ELF-1 (cell line): ENCODE results near the gene INPP4B.
"Not testable (repeated sequence)": the region's sequence is repeated elsewhere in the genome, so short reads cannot be mapped to it uniquely, and the experiment has no call there.

Experiments
- DNase-seq: peaks from one replicate; pipeline ENCODE4 v3.0.0-alpha.2; 2016; ENCODE audit warnings: low read depth, low spot score

INPP4B gene

DNA sequence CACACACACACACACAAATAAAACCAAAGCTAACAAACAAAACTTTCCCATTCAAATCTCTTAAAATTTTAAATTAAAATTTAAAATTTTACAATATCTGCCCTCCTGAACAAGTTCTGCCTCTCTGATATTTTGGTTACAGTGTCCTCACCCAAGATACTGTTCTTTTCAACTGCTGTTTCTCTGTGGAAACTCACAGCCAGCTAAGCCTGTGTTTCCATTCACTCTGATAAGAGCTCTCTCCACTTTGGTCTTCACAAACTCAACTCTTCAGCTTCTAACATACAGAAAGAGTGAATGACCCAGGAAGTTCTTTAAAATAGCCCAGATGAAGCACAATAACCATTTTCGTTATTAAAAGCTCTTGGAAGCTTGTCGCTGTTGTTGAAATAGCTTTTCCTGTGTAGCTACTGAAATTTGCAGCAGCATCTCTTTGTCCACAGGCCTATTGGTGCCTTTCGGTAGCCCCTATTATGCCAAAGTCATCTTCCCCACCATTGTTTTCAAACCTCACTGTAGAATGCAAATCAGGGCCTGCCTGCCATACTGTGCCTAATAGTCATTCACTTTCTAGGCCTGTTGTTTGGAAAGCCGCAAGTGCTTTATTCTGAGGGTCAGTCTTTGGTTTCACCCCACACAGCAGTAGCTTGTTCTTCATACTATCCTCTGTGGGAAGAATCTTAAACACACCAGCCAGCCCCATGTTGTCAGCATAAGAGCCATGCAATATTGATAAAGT lies 19.4 kb downstream of the INPP4B start:
- no peak for DNase-seq

DNA sequence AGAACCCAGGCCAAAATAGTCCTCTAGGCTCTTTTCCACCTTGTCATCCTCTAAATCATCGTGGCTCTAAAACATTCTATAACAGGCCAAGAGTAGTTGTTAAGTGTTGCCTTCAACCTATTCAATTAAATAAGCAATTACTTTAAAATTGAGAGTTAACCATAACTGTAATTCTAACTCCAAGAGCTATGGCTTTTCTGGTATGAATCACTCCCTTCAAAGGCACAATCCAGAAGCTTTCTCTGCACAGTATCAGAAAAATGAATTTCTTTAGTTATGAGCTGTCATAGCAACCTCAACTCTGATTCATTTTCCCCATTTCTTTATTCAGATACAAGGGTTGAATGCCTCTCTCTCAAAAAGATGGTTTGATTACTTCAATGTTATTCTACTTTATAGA lies 21.7 kb downstream of the INPP4B start:
- no peak for DNase-seq

DNA sequence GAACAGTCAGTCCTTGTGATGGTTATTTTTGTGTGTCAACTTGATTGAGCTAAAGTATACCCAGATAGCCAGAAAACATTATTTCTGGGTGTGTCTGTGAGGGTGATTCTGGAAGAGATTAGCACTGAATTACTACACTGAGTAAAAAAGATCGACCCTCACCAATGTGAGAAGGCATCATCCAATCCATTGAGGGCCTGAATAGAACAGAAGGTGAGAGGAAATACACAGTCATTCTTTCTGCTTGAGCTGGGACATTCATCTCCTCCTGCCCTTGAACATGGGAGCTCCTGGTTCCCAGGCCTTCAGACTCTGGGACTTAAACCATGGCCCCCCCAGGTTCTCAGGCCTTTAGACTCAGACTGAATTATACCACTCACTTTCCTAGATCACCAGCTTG lies 22.3 kb downstream of the INPP4B start:
- no peak for DNase-seq

DNA sequence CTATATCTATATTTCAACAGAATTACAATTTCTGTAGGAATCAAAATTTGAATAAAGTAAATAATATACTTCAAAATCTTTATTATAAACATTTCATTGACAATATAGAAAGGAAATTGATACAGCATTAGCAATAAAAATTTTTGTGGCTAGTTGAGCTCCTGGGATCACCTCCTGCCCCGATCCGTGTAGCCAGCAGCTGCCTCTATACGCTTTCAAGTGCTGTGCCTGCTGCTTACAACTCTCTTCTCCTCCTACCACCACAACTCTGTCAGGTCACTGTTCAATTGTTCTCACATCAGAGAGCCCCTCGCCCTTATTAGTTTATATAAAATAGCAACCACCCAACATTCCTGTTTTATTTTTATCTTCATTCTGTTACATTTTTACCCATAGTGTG lies 27.6 kb downstream of the INPP4B start:
- DNase-seq: no peak

DNA sequence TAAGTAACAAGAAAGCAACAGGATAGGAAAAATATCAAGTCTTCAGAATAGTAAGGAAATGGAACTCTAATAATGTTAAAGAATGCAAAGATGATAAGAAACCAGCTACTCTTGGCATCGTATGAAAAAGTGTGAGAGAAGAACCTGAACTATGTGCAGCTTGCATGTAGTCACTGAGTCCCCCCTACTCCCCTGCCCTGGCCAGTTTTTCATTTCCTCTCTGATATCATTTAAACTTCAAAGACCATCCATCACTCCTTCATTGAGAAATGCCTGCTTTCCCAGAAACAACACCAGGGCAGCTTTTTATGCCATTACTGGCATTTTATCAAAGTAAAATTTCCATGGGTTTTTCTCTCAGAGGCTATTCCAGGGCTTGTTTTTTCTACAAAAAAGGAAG lies 28.1 kb downstream of the INPP4B start:
- DNase-seq: no peak

DNA sequence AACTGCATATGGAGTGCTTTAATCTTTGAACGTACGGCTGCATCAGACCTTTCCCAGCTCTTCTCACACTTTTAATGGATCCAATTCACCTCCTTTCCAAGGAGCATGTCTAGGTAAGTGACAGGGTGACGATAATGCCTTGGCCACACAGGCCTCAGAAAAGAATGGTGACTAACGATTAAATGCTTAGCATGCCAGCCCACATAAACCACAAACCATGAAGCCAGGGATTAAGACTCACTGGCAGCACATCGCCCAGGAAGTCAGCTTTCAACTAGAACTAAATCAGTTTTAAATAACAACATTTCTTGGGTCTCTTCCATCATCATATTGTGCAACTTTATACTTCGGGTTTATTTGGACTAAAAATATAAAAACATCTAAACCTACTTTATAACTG lies 28.7 kb downstream of the INPP4B start:
- no peak for DNase-seq

DNA sequence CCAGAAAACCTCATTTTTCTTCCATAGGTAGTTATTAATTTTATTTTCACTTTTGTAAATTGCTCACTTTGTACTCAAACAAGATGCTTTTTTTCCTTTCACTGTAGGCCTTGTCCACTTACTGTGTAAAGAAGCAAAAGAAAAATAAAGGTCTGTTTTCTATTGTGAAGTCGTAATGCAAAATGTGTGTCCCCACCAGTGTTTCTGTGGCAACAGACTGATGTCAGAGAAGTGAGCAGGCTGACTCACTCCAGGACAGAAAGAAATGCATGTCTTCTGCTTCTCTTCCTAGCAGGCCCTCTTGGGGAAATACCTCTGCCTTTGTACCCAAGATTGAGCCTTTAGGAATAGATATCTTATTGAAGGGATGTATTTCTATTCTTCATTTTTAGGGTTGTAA lies 30.3 kb downstream of the INPP4B start:
- DNase-seq: no peak

DNA sequence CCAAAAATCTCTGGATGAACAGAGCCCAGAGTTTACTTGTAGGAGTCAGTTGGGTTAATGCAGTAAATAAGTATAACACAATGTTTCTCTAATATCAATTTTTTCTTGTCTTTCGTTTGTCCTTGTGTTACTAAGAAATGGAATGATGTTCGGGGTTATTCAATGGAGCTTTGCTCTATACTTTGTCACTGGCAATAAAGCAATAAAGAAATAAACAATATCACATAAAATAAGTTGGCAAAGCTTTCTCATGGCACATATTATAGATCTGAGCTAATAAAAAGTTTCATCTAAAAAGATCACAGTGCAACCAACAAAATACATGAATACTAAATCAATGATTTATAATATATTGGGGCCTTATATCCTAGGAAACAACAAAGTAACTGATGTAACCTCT lies 32.7 kb downstream of the INPP4B start:
- no peak for DNase-seq

DNA sequence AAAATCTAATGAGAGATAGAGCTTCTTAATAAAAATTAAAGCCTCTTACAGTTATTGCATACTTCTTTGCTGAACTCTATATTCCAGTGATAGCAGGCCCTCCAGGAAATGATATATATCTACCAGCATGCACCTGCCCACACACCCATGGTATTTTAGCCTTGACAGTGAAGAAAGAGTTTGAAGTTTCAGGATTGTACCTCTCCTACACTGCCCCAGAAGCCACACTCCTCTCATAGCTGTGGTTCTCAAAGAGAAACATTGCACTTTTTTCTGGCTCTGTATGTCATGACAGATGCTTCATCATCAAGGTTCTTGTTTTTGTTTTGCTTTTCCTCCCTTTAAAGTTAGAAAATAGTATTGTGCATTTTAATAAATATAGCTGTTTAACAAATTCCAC lies 34.0 kb downstream of the INPP4B start:
- DNase-seq: no peak

DNA sequence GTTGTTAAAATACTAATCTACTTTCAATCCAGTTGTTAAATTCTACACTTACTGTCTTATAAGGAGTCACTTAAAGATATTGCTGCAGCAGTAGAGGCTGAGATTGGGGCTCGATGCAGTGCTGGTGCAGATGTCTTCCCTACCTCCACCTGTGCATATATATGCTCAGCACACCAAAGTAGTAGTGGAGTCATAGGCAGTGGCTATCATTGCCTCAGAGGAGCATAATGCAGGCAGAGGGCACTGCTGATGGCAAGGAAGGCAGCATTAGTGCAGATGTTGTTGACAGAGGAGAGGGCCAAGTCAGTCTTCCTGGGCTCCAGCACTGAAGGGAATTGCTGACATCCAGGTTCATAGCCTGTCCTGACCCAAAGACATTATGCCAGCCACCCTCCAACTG lies 35.1 kb downstream of the INPP4B start:
- no peak for DNase-seq

DNA sequence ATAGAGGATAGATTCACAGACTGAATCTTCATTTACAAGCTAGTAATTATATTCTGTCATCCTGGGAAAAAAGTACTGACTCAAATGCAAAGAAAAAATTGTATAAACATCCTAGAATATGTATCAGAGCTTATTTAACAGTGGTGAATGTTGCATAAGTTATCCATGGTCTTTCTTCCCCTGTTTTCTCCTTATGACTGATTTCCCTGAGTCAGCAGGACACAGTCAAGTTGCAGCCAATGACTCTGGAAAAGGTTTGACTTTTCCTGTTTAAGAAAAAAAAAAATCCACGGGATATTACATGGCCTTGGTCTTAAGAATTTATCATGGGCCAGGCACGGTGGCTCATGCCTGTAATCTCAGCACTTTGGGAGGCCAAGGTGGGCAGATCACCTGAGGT lies 36.5 kb downstream of the INPP4B start:
- DNase-seq: no peak

DNA sequence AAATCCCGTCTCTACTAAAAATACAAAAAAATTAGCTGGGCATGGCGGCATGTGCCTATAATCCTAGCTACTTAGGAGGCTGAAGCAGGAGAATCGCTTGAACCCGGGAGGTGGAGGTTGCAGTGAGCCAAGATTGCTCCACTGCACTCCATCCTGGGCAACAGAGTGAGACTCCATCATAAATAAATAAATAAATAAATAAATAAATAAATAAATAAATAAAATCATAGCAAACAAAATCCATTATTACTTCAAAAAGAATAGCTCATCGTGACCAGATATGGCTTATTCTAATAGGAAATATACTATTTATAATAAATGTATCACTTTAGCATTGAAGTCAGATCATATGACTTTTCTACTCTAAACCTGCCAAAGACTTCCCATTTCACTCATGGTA lies 42.2 kb downstream of the INPP4B start:
- DNase-seq: not testable (repeated sequence)

DNA sequence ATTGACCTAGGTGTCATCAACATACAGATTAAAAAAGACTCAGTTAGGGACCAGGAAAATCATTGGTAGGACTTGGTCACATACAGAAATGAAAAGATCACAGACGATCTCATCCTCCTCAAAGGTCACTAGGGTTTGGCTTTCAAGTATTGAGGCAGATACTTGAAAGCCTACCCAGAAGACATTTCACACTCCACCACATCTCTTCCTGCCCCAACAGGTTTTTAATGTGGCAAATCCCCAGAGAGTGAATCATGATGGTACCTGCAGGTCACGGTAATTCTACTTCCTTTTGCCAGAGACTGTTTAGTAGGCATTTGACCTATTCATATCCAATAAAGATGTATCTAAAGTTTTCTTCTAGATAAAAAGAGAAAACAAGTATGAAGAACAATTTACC lies 44.1 kb downstream of the INPP4B start:
- no peak for DNase-seq

DNA sequence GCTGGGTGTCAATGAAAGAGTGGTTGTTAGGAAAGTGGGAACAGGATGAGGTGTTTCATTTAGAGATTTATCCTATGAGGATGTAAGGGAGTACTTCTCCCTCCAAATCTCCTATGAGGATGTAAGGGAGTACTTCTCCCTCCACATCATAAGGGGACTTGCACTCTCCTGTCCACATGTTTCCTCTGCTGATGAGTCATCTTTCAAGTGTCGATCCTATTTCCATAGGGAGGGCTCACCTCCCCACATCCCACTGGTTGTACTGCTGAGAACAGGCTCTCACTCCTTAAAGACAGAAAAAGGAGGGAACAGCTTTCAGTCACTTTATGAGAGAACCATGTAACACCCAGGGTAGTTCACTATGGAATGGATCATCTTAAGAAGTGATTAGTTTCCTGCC lies 65.0 kb downstream of the INPP4B start:
- no peak for DNase-seq

DNA sequence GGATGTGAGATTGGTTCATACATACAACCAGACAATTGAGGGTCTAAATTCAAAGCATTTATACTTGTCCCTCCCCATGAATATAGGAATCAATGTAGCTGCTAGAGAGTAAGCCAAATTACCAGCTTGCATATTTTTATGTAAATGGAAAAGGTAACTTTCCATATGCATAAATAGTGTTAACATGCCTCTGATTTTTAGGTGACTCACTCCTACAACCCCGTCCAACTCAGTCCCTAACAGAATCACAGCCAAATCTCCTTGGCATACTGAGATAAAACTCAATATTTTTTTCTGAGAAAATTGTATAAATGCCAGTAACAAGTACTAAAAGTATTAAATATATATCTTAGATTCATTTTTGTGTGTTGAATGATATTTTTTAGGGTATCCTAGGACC lies 67.2 kb downstream of the INPP4B start:
- DNase-seq: no peak

DNA sequence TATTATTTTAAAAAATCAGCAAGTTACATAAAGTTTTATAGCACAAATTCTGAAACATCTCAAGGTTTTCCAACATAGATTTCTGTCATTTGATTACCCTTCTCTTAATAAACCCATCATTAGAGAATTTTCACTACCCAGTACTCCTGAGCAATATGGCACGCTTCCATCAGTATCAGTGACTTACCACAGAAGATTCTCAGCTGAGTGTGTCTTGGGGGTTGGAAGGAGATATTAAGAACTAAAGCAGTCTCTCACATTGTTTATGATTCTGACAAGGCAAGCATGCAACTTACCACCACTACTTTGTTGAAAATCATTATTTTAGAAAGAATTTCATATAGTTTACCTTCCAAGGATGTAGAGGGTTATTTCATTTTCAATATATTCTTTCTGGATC lies 67.7 kb downstream of the INPP4B start:
- DNase-seq: no peak

DNA sequence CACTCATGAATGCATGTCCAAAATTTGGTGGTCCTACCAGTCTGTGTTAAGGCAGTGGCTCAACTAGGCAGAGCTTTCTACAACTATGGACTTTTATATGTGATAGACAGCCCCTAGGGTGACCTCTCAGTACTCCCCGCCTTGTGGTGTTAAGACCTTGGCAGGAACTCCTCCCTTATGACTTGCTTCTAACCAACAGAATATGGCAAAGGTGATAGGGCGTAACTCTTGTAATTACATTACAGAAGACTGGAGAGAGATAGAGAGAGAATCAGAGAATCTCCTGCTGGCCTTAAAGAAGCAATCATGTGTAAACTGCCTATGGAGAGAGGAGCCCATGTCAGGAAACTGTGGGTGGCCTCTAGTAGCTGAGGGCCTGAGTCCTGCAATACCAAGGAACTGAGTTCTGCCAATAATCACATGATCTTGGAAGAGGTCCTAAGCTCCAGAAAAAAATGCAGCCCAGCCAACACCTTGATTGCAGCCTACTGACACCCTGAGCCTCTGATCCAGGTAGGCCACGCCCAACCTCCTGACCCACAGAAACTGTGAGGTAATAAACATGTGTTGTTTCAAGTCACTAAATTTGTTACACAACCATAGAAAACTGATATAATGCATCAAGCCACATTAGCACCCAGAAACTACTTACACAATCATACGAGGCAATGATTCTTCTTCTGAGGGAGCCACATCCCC lies 68.9 kb downstream of the INPP4B start:
- no peak for DNase-seq

DNA sequence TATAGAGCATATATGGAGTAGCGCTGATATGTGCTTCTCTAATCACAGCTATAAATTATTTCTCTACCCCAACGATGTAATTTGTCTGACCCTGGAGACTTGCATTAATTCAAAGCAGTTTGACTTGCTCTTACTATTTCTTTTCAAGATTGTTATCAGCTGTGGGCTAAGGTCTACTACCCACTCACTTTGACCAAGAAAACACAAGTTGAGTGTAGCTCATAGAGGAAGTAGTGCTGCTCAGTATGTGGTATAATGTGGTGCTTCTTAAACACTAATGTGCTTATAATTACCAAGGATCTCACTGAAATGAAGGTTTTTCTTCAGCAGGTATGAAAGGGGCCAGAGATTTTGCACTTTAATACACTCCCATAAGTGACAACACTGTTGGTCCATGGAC lies 70.1 kb downstream of the INPP4B start:
- DNase-seq: no peak

DNA sequence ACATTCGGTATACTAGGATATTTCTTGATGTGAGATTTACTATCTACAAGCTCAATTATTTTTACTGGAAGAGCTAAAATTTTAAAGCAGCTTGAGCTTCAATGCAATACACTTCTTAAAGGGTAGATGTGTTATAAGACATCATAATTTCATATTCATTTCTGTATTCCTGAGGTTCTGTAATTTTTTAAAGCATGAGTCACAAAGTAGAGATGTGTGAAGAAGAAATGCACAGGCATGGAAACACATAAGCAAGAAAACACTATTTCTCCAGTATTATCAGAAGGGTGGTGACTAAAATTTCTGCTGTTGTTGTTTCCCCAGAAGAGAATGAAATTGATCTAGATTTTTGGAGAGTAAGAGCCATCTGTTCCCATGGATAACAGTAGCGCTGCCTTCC lies 72.6 kb downstream of the INPP4B start:
- no peak for DNase-seq

DNA sequence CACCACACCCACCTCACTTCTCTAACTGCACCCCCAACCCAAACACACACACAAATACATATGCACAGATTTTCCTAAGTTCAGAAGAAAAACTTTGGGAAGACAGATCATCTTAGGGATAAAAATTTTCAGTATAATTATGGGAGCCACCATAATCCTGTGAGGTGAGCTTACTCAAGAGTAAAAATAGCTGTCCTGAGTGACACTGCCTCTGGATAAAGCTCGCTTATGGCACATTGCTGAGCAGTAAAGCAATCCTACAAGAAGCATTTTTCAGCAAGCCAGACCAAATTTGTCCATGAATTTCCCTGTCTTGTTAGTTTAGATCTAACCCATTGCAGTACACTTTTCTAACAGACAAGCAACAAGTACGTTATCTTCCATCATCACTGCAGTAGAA lies 83.8 kb downstream of the INPP4B start:
- no peak for DNase-seq

DNA sequence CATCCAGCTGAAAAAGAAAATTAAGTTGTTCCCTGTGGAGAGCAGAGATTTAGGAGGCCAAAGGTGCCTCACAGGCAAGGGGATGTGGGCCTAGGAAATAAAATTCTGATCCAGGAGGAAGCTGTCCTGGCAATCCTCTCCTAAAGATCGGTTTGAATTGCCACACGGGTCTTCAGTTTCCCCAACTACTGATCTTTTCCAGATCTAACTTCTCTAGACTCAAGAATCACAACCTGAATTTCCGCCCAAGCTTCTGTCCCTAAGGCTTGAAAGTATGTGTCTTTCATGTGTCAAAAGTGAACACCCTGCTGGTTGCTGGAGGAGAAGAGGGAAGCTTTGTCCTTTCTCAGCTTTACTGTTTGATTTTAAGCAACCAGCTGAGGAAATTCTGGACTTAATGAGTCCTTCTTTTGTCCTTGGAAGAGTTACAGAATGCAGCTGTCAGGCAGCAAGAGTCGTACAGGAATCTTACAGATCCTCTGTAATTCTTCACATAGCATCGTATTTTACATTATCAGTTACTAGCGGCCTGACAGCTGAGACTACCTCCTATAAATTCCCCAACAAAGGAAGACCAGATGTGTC lies 93.8 kb downstream of the INPP4B start:
- peak; percentile 4 for DNase-seq

DNA sequence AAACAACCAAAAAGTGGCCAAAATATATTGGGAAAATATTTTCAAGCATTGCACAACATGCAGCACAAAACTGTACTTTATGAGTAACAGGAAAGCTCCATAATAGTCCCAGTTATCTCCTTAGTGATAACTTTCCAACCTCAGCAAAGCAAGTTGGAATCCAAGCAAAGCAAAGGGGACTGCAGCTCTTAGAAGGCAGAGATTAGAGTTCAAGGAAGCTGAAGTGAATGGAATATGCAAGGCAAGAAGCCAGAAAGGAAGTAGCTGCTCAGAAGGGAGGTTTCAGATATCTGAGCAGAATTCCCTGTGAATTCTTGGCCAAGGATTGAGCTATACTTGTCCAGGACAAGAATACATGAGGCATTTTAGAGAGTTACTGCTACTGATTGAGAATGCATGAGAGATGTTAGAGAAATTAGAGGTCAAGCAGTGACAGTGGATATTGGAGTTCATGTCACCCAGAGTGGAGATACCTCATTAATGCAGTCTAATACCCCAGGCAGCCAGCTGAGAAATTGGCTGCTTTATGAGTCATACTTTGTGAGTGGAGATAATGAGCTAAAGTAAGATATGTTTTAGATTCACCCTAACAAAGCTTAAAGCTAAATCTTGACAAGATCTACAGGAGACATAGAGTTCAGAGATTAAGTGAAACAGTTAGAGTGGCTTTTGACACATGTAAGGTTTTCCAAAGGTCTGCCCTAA lies 102.8 kb downstream of the INPP4B start:
- DNase-seq: peak; percentile 3

DNA sequence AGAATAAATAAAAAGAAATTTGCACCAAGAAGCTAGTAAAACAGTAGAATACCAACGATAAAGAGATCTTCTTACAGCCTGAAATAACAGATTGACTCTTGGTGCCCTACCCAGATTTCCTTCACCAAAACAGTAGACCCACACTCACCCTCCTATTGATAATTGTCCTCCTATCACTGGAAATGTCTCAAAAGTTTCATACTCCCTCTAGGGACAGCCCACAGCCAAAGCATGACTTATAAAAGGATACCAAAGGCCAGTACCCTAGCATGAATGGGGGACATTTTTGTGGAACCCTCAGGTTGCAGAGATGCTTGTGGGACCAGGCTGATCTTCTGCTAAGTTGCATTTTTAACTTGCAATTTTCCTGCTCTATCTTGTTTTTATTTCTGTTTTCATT lies 104.1 kb downstream of the INPP4B start:
- DNase-seq: no peak
